ENCODE data around the gene VASH2.

Gene VASH2

DNA sequence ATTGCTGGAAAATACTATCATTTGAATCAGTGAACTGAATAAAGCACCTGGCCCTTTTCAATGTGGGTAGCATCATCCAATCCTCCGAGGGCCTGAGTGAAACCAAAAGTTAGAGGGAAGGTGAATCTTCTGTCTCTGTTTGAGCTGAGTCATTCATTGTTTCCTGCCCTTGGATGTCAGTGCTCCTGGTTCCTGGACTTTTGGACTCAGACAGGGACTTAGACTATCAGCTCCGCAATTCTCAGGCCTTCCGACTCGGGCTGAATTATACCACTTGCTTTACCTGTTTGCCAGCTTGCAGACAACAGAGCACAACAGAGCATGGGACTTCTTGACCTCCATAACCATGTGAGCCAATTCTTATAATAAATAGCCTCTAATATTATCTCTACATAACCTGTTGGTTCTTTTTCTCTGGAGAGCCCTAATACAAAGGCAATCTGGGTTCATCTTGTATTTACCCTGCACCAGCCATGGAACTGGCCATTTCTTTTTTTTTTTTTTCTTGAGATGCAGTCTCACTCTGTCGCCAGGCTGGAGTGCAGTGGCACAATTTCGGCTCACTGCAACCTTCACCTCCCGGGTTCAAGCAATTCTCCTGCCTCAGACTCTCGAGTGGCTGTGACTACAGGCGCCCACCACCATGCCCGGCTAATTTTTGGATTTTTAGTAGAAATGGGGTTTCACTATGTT lies 19.2 kb upstream of the VASH2 start:
- DNase-seq = no peak

DNA sequence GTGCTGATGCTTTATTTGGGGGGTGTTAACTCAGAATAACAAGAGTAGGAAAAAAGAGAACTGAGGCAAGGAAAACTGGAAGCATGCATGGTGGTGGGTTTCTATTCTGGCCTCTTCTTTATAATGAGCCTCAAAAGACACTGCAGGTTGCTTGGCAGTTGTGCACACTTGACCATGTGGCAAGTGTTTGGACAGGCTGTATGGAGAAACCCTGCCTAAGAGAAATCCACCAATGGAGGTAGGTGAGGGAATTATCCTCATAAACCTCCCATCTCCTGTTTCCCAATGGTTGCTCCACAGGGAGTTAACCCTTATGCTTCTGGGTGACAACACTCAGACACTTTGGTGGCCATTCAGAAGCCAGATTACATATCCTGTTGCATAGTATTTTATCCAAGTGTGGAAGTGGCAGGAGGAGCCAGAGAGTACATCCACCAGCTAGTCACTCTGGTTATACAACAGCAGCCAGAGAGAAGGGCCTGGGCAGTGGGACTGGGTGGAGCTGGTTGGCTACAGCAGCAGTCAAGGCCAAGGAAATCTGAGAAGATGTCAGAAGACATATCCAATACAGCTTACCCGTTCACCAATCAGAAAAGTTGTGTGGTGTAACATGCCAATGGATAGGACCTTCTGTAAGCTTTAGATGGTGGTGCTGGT lies 16.4 kb upstream of the VASH2 start:
- no peak for DNase-seq

DNA sequence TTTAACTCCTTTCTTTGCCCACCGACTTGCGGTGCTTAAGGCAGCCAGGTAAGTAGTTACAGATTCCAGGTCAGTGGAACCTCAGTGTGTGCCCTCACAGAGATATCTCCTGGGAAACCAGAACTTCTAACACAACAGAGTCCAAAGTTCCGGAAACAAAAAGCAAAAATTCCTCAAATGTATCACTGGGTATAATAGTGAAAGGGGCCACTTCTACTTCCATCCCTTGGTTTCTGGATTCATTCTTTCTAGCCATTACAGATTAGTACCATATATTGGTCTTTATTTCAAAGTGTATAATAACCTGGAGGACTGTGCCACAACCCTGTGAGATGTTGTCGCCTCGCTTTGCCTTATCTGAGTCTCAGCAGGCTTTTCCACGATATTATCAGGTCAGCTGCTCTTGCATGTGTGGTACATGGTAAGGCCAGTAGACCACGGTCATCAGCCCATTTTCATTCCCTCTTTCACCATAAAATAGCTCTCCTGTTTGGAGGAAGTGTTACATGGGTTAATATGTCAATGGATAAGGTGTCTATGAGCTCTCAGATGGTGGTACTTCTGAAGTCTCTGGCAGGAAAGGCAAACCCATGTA lies 14.9 kb upstream of the VASH2 start:
- no peak for DNase-seq

DNA sequence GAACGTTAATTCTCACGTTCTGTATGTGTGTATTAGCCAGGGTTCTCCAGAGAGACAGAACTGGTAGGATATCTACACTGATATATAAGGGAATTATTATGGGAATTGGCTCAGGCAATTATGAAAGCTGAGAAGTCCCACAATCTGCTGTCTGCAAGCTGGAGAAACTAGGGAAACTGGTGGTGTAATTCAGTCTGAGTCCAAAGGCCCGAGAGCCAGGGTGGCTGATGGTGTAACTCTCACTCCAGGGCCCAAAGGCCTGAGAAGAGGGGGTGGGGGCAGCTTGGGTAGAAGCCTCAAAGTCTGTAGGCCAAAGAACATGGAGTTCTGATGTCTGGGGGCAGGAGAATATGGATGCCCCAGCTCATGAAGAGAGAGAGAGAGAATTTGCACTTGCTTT lies 13.3 kb upstream of the VASH2 start:
- DNase-seq = no peak

GRCh38 chr1:212938846-212939245 lies 11.5 kb upstream of the VASH2 start:
- DNase-seq = no peak

- DNase-seq = no peak
These were observed 8.9 kb upstream of the VASH2 start for GRCh38 chr1:212941452-212941851.

GRCh38 chr1:212942679-212943392 lies 7.5 kb upstream of the VASH2 start:
- DNase-seq = no peak

DNA sequence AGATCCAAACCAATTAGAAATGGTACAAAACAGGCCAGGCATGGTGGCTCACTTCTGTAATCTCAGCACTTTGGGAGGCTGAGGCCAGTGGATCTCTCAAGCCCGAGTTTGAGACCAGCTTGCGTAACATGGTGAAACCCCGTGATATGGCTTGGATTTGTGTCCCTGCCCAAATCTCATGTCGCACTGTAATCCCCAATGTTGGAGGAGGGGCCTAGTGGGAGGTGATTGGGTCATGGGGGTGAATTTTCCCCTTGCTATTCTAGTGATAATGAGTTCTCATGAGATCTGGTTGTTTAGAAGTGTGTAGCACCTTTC lies 7.0 kb upstream of the VASH2 start:
- DNase-seq = no peak

GRCh38 chr1:212944229-212944901 lies 6.0 kb upstream of the VASH2 start:
- DNase-seq = no peak

DNA sequence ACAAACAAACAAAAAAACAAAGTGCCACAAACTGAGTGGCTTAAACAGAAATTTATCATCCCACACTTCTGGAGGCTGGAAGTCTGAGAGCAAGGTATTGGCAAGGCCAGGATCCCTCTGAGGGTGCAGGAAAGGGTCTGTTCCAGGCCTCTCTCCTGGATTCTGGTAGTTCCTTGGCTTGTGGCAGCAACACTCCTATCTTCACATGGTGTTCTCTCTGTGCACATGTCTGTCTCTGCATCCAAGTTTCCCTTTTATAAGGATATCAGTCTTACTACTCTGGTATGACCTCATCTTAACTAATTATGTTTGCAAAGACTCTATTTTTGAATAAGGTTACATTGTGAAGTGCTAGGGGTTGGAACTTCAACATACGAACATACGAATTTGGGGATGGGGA lies 5.3 kb upstream of the VASH2 start:
- DNase-seq = no peak

- DNase-seq = no peak
These were observed 4.7 kb upstream of the VASH2 start for GRCh38 chr1:212945463-212946160.

GRCh38 chr1:212946872-212947271 lies 3.5 kb upstream of the VASH2 start:
- no peak for DNase-seq

DNA sequence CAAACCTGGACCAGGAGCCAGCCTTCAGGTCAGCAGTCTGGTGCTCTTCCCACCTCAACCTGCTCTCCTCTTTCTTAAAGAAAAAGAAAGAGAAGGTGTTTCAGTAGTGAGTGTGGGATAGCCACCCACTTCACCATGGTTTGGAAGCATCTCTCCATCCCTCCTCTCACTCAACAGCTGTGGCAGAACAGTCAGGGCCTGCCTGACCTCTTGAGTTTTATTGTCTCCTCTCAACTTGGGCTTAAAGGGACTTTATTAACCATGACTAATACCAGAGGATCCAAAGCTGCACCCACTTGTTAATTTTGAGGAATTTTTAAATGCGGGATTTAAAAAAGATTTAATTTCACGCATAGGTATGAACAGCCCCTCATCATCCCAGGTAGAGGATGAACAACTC lies 570 bp upstream of the VASH2 start:
- no peak for DNase-seq

- DNase-seq = no peak
These were observed 995 bp downstream of the VASH2 start for GRCh38 chr1:212951126-212951946.

- no peak for DNase-seq
These were observed 1.8 kb downstream of the VASH2 start for GRCh38 chr1:212951947-212952640.

DNA sequence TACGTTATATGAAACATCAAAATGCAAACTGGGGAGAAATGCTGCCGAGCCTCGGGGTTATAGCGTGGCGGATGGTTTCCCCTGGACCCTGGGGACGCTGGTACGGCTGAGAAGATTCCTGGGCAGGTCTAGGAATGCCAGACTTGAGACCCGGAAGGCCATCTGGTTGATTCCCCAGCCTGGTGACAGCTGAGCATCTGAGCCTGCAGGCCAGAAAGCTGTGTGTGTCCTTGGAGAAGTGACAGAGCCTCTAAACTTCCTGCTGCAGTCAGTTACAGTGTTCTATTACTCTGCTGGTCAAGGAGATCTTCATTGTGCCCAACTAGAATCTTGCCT lies 2.3 kb downstream of the VASH2 start:
- DNase-seq = peak; percentile 59

DNA sequence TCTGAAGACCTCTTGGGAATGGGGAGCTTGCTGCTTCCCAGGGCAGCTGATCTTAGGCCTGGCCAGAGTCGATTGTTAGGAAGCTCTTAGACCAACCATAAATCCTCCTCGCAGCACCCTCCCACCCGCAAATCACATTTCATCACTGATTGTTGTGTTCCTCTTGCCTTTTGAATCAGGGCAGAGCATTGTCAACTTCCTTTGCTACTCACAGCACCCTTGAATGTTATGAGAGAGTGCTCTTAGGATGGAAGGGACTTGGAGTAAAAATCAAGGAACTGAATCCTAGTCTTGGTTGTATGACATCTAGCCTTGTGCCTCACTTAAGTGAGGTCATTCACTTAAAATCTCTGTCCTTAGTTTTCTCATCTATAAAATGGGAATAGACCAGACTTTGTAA lies 3.0 kb downstream of the VASH2 start:
- no peak for DNase-seq

DNA sequence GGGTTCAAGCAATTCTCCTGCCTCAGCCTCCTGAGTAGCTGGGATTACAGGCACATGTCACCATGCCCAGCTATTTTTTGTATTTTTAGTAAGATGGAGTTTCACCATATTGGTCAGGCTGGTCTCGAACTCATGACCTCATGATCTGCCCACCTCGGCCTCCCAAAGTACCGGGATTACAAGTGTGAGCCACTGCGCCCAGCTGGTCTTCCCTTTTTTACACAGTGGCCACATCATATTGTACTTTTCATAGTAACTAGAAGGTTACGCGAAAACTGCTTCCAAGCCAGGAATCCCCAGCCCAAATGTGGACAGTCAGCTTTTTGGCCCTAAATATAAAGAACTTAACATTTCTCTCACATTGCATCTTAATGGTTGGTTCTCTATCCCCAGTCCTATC lies 4.2 kb downstream of the VASH2 start:
- no peak for DNase-seq

- DNase-seq = no peak
These were observed 4.8 kb downstream of the VASH2 start for GRCh38 chr1:212955098-212955497.

- DNase-seq = no peak
These were observed 5.8 kb downstream of the VASH2 start for GRCh38 chr1:212955961-212956620.

GRCh38 chr1:212957546-212957945 lies 7.2 kb downstream of the VASH2 start:
- DNase-seq = no peak

All from left hindlimb (tissue), 1 donor.